GM13976 (cell line): Measurements from ENCODE around the gene ZBTB9.

Experiments used
- DNase-seq: peaks from one replicate; pipeline ENCODE4 v3.0.0; 2012; ENCODE audit warnings: low spot score
- CTCF ChIP-seq: IDR thresholded peaks from 2 replicates; pipeline ENCODE4 v1.5.1; 2012; ENCODE audit warnings: borderline replicate concordance, mild to moderate bottlenecking; ENCODE audit not compliant: insufficient read depth; ENCODE audit errors: extremely low read depth, missing control alignments, control extremely low read depth
- in situ Hi-C: fragments of 300-500 bp; cut with MboI; formaldehyde crosslinking; loops from one replicate; pipeline ENCODE4 v1.12.0; 2022; ENCODE audit warnings: low sequenced_read_pairs, mixed read lengths, inconsistent platforms; ENCODE audit not compliant: unreplicated experiment

ZBTB9 gene

GRCh38 chr6:33425668-33426577, 28.5 kb upstream of the ZBTB9 start:
- peak; percentile 81 for TF ChIP-seq CTCF
- DNase-seq: peak; percentile 90
- in situ Hi-C loops: no loop called here

GRCh38 chr6:33426590-33427511, 27.5 kb upstream of the ZBTB9 start:
- in situ Hi-C loops: no loop called here
- peak; percentile 51 for DNase-seq
- no peak for TF ChIP-seq CTCF

- TF ChIP-seq CTCF: peak; percentile 3
- peak; percentile 81 for DNase-seq
- in situ Hi-C loops: no loop called here
Observed at GRCh38 chr6:33427585-33428223, 26.7 kb upstream of the ZBTB9 start.

GRCh38 chr6:33428224-33428965, 26.0 kb upstream of the ZBTB9 start:
- no peak for TF ChIP-seq CTCF
- peak; percentile 58 for DNase-seq
- in situ Hi-C loops: no loop called here

- DNase-seq: no peak
- no peak for TF ChIP-seq CTCF
- in situ Hi-C loops: no loop called here
Observed at GRCh38 chr6:33428966-33429749, 25.2 kb upstream of the ZBTB9 start.
